CMK (cell line): ENCODE measurements around the gene CADM1.

Source experiments
- DNase-seq: peaks from one replicate; pipeline ENCODE4 v3.0.0-alpha.2; 2010; ENCODE audit warnings: low read depth

CADM1 gene

GRCh38 chr11:115145324-115145723 is 358.9 kb downstream of the CADM1 start:
- no peak for DNase-seq

GRCh38 chr11:115144914-115145313 is 359.3 kb downstream of the CADM1 start:
- DNase-seq = no peak

- DNase-seq = no peak
These were observed 360.2 kb downstream of the CADM1 start for GRCh38 chr11:115144014-115144413.

DNA sequence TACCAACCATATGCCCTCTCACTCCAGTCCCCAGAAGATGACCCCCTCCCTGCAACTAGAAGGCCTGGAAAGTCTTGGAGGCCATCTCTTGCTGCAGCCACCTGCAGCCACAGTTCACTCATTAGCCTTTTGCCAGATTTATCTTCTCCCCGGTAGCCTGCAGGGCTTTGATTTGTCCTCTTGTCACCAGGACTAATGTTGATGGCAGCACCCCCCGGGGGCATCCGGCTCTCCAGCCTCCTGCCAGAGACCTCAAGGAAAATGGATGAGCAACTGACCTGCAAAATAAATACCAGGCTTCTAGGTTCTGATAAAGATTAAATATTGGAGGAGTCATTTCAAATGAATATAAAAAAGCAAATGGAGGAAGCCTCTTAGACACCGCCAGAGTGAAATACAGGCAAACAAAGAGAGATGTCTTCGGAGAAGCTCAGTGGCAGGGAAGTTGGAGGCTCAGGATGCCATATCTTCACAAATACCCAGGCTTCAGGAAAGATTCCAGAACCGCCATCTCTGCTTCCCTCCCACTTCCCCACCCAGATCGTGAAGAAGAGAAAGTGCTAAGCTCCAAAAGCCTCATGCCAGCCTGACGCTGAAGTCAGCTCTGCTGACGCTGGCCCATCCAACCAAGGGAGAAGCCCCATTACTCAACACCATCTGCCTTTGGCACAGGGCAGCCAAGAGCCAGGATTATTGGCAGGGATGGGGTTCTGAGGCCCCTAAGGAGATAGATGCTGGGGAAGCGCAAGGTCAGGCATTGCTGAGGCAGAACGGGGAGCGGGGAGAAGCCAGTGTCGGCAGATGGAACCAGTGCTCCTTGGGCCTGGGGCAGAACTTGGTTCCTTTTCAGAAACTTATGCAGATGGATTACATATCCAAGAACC is 362.7 kb downstream of the CADM1 start:
- no peak for DNase-seq

GRCh38 chr11:115135936-115136335 is 368.3 kb downstream of the CADM1 start:
- DNase-seq = no peak

DNA sequence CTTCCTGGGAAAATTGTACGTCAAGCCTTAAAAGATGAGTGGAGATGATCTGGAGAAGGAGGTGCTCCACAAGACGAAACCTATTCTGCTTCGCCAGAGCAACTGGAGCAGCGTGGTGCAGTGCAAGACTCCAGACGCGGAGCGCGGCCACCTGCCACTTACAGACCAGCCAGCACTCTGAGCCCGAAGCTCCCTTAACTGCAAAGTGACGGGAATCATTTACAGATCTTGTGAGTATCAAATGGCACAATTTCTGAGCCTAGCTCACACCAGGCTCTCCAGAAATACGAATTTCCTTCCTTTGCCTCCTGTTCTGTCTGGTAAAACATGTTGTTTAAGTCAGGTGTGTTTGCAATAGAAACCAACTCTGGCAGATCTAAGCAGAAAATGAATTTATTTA is 369.3 kb downstream of the CADM1 start:
- DNase-seq = no peak

DNA sequence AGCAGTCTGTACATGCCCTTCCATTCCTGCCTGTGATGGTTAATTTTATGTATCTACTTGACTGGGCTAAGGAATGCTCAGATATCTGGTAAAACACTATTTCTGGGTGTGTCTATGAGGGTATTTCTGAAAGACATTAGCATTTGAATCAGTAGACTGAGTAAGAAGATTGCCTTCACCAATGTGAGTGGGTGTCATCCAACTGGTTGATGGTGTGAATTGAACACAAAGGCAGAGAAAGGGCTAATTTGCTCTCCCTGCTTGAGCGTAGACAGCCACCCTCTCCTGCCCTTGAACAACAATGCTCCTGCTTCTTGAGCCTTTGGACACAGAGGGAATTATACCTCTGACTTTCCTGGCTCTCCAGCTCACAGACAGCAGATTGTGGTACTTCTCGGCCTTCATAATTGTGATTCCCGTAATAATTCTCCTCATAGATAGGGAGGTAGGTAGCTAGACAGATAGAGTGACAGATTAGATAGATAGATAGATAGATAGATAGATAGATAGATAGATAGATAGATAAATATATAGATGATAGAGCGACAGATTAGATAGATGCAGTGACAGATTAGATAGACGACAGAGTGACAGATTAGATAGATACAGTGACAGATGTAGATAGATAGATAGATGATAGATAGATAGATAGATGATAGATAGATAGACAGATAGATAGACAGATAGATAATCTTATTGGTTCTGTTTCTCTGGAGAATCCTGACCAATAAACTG is 370.6 kb downstream of the CADM1 start:
- no peak for DNase-seq

GRCh38 chr11:115132436-115133228 is 371.6 kb downstream of the CADM1 start:
- DNase-seq = no peak

GRCh38 chr11:115129473-115130289 is 374.5 kb downstream of the CADM1 start:
- no peak for DNase-seq

- DNase-seq = no peak
These were observed 376.0 kb downstream of the CADM1 start for GRCh38 chr11:115128226-115128625.

DNA sequence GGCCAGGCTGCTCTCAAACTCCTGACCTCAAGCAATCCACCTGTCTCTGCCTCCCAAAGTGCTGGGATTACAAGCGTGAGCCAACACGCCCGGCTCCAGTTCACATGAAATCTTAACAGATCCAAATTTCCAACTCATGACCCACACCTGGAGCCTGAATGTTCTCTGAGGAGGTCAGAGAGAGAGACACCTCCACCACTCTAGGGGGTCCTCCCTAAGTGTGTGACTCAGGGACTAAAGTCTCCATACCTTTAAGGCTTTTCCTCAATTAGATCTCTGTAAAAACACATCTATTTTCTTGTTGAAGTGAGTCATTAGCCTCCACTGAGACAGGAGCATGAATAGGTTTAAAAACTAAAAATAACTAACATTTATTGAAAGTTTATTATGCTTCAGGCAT is 376.4 kb downstream of the CADM1 start:
- DNase-seq = no peak

GRCh38 chr11:115126515-115127208 is 377.6 kb downstream of the CADM1 start:
- DNase-seq = no peak

DNA sequence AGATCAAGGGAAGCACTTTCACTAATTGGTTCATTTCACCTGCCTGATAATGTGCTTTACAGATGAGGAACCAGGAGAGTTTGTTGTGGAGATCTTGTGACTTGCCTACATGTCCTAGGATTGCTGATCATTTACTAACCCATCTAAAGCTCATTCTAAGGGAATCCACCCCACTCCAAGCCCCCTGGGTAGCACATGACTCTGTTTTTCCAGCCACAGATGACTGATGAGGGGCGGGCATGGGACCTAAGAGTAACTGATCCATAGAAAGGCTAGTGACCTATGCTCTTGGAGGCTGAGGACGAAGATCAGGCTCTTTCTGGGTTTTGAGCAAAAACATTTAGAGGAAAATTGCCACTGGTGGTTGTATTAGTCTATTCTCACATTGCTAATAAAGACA is 378.1 kb downstream of the CADM1 start:
- no peak for DNase-seq

DNA sequence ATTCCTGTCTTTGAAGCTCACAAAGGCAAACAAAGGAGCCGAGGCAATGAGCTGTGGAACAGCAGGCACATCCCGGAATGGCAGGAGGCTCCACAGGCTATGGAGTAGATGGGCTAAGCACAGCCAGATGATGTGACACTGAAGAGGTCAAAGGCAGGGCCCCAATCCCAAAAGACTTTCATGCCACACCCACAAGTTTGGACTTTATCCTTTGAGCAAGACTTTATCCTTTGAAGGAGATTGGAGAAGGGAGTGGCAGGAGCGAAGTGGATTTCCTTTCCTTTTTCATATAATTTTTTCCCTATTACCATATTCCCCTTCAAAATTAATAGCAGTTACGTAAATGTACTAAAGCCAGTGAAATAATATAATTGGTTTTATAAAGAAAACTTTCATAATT is 379.4 kb downstream of the CADM1 start:
- no peak for DNase-seq

- DNase-seq = no peak
These were observed 380.6 kb downstream of the CADM1 start for GRCh38 chr11:115123641-115124040.

DNA sequence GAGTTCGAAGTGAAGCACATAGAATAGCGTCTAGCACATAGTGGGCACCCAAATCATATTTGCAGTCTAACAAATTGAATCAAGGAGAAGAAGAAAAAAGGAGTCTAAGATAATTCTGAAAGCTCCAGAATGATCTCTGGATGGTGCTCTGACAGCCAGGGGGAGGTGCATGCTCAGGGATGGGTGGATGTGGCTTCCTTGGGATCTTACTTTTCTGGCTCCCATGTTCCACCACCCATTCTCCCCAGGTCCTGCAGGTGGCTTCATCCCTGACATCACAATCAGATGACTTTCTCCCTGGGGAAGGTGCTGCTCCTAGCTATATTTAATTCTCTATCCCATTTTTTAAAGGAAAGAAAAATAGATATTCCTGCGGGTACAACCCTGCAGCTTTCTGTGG is 381.9 kb downstream of the CADM1 start:
- no peak for DNase-seq
